Urothelium cell line (cell line): Measurements from ENCODE around the gene IL20.

Source experiments
- DNase-seq: peaks from one replicate; pipeline ENCODE4 v3.0.0; 2011; ENCODE audit warnings: low spot score, mixed read lengths
- FAIRE-seq: peaks from 2 replicates; lab custom pipeline; 2011; peaks lifted over from hg19 to GRCh38; lab: Jason Lieb, UNC

IL20 gene

DNA sequence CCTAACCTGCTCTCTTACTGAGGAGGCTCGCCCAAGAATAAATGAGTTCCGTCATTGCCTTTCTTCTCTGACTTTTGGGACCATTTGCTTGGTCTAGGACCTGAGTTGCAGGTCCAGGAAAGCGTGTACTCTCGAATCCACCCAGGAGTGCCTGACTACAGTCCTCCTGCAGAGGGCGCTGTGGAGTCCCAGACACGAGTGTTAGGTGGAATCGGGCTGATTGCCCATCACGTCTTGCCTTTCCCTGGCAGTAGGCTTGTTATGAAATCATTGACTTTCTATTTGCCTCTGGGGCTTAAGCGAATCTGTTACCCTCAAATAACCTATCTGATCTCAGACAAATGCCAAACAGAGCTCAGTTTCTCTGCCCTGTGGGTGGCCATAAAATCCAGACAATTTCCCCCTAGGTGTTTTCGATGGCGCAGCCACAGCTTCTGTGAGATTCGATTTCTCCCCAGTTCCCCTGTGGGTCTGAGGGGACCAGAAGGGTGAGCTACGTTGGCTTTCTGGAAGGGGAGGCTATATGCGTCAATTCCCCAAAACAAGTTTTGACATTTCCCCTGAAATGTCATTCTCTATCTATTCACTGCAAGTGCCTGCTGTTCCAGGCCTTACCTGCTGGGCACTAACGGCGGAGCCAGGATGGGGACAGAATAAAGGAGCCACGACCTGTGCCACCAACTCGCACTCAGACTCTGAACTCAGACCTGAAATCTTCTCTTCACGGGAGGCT, at the start of gene IL20:
Gene IL20, plus strand, starts transcription at position 685 of the 733 bp plus-strand sequence. CDS start 230 bp downstream, outside the sequence.
- no peak for FAIRE-seq

DNA sequence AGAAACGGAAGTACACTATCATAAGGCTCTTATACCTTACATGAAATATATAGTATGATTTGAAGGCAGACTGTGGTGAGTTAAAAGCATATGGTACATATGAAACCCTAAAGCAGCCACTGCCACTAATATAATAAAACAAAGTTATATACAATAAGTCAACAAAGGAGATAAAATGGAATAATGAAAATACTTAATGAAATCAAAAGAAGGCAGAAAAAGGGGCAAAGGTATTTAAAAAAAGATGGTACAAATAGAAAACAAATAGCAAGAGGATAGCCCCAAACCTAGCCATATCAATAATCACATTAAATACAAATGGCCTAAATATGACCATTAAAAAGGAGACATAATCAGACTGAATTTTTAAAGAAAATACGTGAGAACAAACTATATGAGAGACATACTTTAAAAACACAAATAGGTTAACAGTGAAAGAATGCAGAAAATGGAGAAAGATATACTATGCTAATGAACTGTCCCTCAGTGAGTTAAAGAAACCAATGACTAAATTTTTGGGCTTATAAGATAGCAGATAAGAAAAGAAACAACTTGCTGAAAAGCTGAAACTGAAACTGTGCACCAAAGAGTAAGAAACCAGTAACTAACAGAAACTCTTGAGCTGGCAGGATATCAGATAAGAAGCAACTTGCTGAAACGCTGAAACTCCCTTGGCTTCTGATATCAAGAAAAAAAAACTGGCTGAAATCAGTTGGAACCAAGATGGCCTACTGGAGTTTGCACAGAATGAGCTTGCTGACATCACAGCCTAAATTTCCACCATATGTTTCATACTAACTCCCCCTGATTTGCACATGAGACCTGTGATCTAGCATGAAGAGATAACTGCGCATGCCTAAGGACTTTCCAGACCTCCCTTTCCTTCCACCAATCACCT, 48.8 kb upstream of the IL20 start:
- no peak for DNase-seq
- FAIRE-seq, result no peak

More for the DNA sequence above, at the start of gene IL20:
- peak; percentile 75 for DNase-seq

DNA sequence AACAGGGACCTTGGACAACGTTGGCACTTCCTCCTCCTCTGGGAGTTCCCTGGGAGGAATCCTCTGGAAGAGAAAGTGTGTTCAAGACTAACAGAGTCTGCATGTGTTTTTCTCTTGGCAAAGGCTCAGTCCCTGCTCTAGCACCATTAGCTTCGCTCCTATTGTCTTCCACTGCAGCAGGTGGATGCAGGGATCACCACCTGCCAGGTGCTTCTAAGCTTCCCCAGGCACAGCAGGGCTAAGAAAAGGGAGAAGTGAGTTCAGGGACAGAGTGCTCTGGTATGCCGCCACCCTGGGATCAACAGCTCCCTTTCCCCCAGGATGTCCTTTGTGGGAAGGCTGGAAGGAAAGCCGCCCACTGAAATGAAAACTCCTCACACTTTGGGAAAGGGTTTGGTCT, 43.9 kb upstream of the IL20 start:
- DNase-seq (no peak), FAIRE-seq (no peak)

- no peak for DNase-seq
- no peak for FAIRE-seq
These were observed 41.7 kb upstream of the IL20 start for GRCh38 chr1:206823727-206824126.

DNA sequence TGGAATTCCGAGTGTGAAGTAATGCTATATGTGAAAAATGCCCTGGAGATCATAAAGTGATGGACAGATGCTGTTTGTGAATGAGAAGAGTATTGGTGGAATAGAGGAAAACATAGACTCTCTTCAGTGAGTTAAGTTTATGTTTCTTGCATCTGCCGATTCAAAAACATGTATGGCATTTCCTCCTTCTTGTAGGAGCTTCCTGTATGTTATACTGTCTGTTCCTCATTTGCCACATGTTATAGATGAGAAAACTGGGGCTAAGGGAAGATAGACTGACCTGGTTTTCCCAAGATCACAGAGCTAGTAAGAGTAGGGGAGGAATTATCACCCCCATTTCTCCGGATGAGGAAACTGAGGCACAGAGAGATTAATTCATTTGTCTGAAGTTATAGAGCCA, 41.1 kb upstream of the IL20 start:
- DNase-seq (no peak), FAIRE-seq (no peak)

GRCh38 chr1:206826394-206826793, 39.0 kb upstream of the IL20 start:
- DNase-seq, result peak; percentile 54
- no peak for FAIRE-seq

DNA sequence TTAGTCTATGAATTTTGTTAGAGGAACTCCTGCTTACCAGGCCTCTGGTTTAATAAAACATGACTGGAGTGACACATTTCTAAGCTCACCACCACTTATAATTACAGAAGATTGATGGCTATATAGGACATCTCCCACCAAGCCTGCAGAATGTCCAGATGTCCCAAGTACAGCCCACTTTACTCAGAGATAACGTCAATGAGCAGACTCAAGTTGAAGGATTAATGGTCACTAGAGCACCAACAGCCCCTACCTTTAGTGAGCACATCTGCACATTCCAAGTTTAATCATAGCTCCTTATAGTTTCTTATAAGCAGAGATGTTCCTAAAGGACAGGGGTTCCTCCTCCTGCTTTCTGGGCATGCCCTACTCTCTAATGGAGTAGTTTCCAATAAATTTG, 37.4 kb upstream of the IL20 start:
- no peak for DNase-seq
- FAIRE-seq, result no peak

DNA sequence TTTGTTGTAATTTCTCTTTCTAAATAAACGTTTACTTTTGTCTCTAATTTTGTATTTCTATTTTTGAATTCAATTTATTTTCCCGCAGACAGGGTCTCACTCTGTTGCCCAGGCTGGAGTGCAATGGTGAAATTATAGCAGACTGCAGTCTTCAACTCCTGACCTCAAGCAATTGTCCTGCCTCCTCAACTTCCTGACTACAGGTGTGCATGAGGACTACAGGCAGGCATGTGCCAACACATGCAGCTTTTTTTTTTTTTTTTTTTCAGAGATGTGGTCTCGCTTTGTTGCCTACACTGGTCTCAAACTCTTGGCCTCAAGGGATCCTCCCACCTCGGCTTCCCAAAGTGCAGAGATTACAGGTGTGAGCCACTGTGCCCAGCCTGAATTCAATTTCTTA, 36.7 kb upstream of the IL20 start:
- DNase-seq, result no peak
- no peak for FAIRE-seq

- FAIRE-seq, result no peak
- no peak for DNase-seq
These were observed 36.1 kb upstream of the IL20 start for GRCh38 chr1:206829282-206829681.

DNA sequence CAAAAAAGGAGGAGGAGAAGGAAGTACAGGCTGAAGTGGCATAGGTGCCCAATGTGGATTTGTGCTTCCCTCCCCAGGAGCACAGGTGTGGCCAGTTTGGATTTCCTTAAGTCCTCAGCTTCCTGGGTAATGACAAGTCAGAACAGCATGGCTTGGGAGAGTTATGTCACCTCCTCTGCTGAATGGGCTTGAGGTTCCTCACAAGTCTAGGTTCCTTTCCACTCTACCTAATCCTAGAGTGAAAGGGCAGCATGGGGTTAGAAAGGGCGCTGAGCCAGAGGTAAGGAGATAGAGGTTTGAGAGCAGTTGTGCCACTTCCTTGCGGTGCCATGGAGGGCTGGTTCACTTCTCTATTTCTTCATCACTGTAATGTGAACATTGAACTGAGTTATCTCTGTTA, 35.5 kb upstream of the IL20 start:
- no peak for DNase-seq
- FAIRE-seq, result no peak

DNA sequence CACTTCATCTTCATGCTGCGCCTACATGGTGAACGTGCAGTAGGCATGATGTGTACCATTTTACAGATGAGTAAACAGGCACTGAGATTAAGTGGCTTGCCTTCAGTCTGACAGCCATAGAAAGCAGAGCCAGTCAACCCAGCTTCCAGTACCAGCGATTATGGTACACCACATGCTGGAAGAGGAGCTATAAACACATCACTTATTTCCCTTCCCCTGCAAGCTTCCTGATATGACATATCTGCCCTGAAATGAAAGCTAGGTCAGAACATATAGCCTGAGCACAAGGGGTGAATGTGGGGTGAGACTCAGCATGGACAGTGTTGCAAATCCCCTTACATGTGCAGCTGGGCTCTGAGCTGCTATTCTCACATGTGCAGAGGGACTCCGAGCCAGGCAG, 33.8 kb upstream of the IL20 start:
- DNase-seq (no peak), FAIRE-seq (no peak)

DNA sequence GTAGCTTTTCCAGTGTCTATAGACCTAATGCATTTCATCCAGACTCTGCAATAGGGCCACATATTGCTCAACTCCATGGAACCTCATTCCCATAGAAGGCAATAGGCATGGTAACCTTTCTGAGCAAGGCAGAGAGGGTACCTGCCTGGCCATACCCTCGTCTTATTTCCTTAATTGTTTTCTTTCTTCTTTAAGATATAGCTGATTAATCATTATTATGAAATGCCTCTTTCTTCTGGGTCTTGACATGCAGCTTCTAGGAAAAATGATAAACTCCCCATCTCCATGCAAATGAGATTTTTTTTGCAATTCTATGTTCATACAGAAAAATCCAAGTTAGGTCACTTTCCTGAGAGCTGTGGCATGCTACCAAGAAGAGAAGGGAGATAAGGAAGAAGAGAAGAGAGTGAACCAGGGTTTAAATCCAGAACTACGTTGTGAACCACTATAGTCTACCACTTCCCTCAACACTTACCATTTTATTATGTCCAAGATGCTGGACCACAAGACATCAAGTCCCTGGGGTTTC, 33.0 kb upstream of the IL20 start:
- no peak for DNase-seq
- no peak for FAIRE-seq

DNA sequence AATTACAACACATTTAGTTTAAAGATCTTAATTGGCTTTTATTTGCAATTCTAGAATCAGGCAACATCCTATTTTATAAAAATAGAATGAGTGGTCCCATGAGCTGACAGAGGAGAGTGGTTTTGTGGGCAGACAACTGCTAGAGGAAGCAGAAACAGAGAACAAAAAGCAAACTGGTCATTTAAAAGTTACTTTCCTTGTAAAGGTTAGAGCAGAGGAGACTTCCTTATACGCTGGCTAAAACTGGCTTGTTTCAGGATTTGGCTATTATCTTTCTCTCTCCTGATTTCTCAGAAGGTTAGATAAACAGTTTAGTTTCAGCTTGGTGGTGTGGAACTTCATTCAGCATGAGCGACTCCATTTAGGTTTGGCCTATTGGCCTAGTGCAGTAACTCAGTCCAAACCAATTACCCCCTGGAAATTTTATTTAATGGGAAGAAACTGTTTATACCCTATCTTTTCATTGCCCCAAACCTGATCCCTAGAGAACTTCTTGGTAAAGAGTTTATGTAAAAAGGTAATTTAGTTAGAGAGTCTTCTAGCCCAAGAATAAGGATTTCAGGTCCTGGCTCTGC, 32.2 kb upstream of the IL20 start:
- FAIRE-seq, result no peak
- DNase-seq, result no peak

- DNase-seq (no peak), FAIRE-seq (no peak)
These were observed 31.6 kb upstream of the IL20 start for GRCh38 chr1:206833801-206834200.

- FAIRE-seq (no peak), DNase-seq (no peak)
These were observed 31.2 kb upstream of the IL20 start for GRCh38 chr1:206834217-206834616.

- DNase-seq (peak; percentile 49), FAIRE-seq (no peak)
These were observed 30.7 kb upstream of the IL20 start for GRCh38 chr1:206834711-206835110.

- DNase-seq, result no peak
- no peak for FAIRE-seq
These were observed 30.2 kb upstream of the IL20 start for GRCh38 chr1:206835186-206835585.

GRCh38 chr1:206836111-206836510, 29.3 kb upstream of the IL20 start:
- no peak for FAIRE-seq

GRCh38 chr1:206839006-206839560, 26.3 kb upstream of the IL20 start:
- FAIRE-seq, result no peak
- no peak for DNase-seq

More at GRCh38 chr1:206836111-206836510, 29.3 kb upstream of the IL20 start:
- DNase-seq, result no peak

- peak; percentile 90 for DNase-seq
- no peak for FAIRE-seq
These were observed 25.6 kb upstream of the IL20 start for GRCh38 chr1:206839857-206840256.
